A673 (cell line): ENCODE measurements around the gene DARS1.

Source experiments
- EZH2 ChIP-seq: fragments of 200-600 bp; sonication (generic); IDR thresholded peaks from 2 replicates; pipeline ENCODE4 v1.6.1; 2017; ENCODE audit warnings: borderline replicate concordance, low read depth, mild to moderate bottlenecking, mixed read lengths, antibody characterized with exemption, low read length; ENCODE audit not compliant: poor library complexity, severe bottlenecking
- TF ChIP-seq, protein P1 (sequence below): fragments of 300-800, 200-600 bp; sonication (generic); conservative IDR thresholded peaks from 2 replicates; pipeline ENCODE4 v1.5.1; 2017; ENCODE audit warnings: low read depth, mild to moderate bottlenecking, antibody characterized with exemption, low read length, moderate library complexity, mixed read lengths

DNA sequence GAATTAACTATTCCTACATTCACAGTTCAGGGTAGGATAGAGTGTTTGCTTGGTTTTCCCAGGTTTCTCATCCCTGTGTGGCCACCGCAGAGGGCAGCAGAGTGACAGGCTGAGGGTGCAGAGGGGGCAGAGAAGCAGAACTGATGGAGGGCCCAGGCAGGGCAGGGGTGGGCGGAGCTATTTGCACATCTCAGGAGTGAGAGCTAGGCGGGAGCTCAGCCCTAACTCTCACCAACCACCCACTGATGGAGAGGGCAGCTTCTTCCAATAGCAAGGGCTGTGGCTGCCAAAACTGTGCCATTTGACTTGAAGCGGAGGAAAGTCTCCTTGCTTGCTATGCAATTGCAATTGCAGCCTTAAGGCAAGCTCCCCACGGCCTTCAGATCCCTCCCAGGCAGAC, 12.0 kb upstream of the DARS1 start:
- no peak for TF ChIP-seq EZH2
- TF ChIP-seq, protein P1, sequence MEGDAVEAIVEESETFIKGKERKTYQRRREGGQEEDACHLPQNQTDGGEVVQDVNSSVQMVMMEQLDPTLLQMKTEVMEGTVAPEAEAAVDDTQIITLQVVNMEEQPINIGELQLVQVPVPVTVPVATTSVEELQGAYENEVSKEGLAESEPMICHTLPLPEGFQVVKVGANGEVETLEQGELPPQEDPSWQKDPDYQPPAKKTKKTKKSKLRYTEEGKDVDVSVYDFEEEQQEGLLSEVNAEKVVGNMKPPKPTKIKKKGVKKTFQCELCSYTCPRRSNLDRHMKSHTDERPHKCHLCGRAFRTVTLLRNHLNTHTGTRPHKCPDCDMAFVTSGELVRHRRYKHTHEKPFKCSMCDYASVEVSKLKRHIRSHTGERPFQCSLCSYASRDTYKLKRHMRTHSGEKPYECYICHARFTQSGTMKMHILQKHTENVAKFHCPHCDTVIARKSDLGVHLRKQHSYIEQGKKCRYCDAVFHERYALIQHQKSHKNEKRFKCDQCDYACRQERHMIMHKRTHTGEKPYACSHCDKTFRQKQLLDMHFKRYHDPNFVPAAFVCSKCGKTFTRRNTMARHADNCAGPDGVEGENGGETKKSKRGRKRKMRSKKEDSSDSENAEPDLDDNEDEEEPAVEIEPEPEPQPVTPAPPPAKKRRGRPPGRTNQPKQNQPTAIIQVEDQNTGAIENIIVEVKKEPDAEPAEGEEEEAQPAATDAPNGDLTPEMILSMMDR, result no peak
